Endodermal cell (in vitro differentiated cells): ENCODE data around the gene P2RX7. TPM values are rescaled to one million over a fixed set of nuclear protein-coding genes. Genes with fewer than 3 reads are reported as not detected.

Experiments
- DNase-seq: peaks from one replicate; pipeline ENCODE4 v3.0.0-alpha.2; 2017
- H3K27ac ChIP-seq: 2 replicates; pipeline ENCODE4 v1.5.1; 2013; ENCODE audit warnings: mild to moderate bottlenecking, low read depth, low read length, moderate library complexity
- H3K27me3 ChIP-seq: 2 replicates; pipeline ENCODE4 v1.6.1; 2013; ENCODE audit warnings: mild to moderate bottlenecking, low read length, moderate library complexity; ENCODE audit not compliant: insufficient read depth, control insufficient read depth, poor library complexity, severe bottlenecking
- H3K36me3 ChIP-seq: 2 replicates; pipeline ENCODE4 v1.7.0; 2013; ENCODE audit warnings: mild to moderate bottlenecking, low read length, moderate library complexity; ENCODE audit not compliant: control insufficient read depth, insufficient read depth
- H3K4me1 ChIP-seq: one replicate; pipeline ENCODE4 v1.7.0; 2013; ENCODE audit warnings: low read length; ENCODE audit not compliant: control insufficient read depth, insufficient read depth
- H3K4me3 ChIP-seq: 2 replicates; pipeline ENCODE4 v1.5.1; 2013; ENCODE audit warnings: mild to moderate bottlenecking, low read length, moderate library complexity
- H3K9ac ChIP-seq: 2 replicates; pipeline ENCODE4 v1.6.1; 2013; ENCODE audit warnings: mild to moderate bottlenecking, low read length, moderate library complexity; ENCODE audit not compliant: poor library complexity, severe bottlenecking; ENCODE audit errors: extremely low read depth
- H3K9me3 ChIP-seq: 2 replicates; pipeline ENCODE4 v1.6.1; 2013; ENCODE audit warnings: mild to moderate bottlenecking, low read length, moderate library complexity; ENCODE audit not compliant: control insufficient read depth
- H3K27ac Mint-ChIP-seq: 2 replicates; pipeline ENCODE4 v1.8.0; 2020; ENCODE audit warnings: mixed read lengths
- H3K27me3 Mint-ChIP-seq: 2 replicates; pipeline ENCODE4 v1.8.0; 2021; ENCODE audit warnings: mild to moderate bottlenecking, mixed read lengths; ENCODE audit not compliant: insufficient read depth
- H3K36me3 Mint-ChIP-seq: 2 replicates; pipeline ENCODE4 v1.8.0; 2020; ENCODE audit warnings: low read depth, mixed read lengths
- H3K4me1 Mint-ChIP-seq: 2 replicates; pipeline ENCODE4 v1.8.0; 2020; ENCODE audit warnings: mixed read lengths
- H3K4me3 Mint-ChIP-seq: 2 replicates; pipeline ENCODE4 v1.8.0; 2020; ENCODE audit warnings: mild to moderate bottlenecking, moderate library complexity, mixed read lengths
- H3K9me3 Mint-ChIP-seq: 2 replicates; pipeline ENCODE4 v1.8.0; 2020; ENCODE audit warnings: mild to moderate bottlenecking, mixed read lengths
- WGBS, 2 experiments: methylation state at CpG; one replicate each; pipeline versions ENCODE4 v1.1.5 to v1.1.7; 2013; ENCODE audit warnings: missing lambda C conversion rate in 2 of 2, mixed read lengths in 1 of 2; ENCODE audit not compliant: insufficient coverage in 1 of 2, insufficient read length in 1 of 2; 5-methylcytosine and 5-hydroxymethylcytosine counted together
- total RNA-seq, 2 donors: library from RNA; stranded (reverse); fragmentation: NEBNext Ultra II Directional in 1 of 2; extraction: Animal tissue kit (Norgen Biotek cat#: 25700) in 1 of 2; gene quantifications; 2 replicates in 1 of 2; 3 replicates in 1 of 2; pipeline ENCODE4 v1.2.1, GENCODE V29; 2021
- TF ChIP-seq, protein P1 (sequence below): fragments of 200-600 bp; sonication (generic); conservative IDR thresholded peaks from 2 replicates; pipeline ENCODE4 v1.5.0; 2021; ENCODE audit warnings: antibody characterized with exemption, mild to moderate bottlenecking

P2RX7 gene
- total RNA-seq, 2 donors from 2014 or later: 0.18 TPM; not detected in 1

DNA sequence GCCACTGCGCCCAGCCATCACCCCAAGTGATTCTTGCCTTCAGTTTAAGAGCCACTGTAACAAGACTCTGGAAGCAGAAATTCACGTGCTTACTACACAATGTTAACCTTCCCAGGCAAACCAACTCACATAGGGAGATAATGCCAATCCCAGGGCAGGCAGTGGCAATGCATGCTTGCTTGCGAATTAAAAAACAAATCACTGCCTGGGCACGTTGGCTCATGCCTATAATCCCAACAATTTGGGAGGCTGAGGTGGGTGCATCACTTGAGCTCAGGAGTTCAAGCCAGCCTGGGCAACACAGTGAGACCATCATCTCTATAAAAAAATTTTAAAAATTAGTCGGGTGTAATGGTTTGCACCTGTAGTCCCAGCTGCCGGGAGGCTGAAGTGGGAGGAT lies 39.5 kb downstream of the P2RX7 start:
- Mint-ChIP-seq H3K27me3 (peaks cover 84% of the 10 kb centered on the region), H3K9me3 (no peaks in the 10 kb centered on the region), H3K4me1 (peaks cover 1% of the 10 kb centered on the region), H3K27ac (no peak overlapping the region), H3K36me3 (no peaks in the 10 kb centered on the region), H3K4me3 (no peak overlapping the region)
- no peak for DNase-seq
- no peak overlapping the region for H3K9ac ChIP-seq
- no peaks in the 10 kb centered on the region for H3K36me3 ChIP-seq
- H3K4me3 ChIP-seq: no peak overlapping the region
- H3K27me3 ChIP-seq: peaks cover 98% of the 10 kb centered on the region
- no peaks in the 10 kb centered on the region for H3K9me3 ChIP-seq
- H3K27ac ChIP-seq: no peak overlapping the region
- WGBS, 2 experiments: 95 to 100% methylated on average over 2 to 6 of the region's 6 CpGs
- TF ChIP-seq, protein P1, sequence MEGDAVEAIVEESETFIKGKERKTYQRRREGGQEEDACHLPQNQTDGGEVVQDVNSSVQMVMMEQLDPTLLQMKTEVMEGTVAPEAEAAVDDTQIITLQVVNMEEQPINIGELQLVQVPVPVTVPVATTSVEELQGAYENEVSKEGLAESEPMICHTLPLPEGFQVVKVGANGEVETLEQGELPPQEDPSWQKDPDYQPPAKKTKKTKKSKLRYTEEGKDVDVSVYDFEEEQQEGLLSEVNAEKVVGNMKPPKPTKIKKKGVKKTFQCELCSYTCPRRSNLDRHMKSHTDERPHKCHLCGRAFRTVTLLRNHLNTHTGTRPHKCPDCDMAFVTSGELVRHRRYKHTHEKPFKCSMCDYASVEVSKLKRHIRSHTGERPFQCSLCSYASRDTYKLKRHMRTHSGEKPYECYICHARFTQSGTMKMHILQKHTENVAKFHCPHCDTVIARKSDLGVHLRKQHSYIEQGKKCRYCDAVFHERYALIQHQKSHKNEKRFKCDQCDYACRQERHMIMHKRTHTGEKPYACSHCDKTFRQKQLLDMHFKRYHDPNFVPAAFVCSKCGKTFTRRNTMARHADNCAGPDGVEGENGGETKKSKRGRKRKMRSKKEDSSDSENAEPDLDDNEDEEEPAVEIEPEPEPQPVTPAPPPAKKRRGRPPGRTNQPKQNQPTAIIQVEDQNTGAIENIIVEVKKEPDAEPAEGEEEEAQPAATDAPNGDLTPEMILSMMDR: no peak
- no peaks in the 10 kb centered on the region for H3K4me1 ChIP-seq

DNA sequence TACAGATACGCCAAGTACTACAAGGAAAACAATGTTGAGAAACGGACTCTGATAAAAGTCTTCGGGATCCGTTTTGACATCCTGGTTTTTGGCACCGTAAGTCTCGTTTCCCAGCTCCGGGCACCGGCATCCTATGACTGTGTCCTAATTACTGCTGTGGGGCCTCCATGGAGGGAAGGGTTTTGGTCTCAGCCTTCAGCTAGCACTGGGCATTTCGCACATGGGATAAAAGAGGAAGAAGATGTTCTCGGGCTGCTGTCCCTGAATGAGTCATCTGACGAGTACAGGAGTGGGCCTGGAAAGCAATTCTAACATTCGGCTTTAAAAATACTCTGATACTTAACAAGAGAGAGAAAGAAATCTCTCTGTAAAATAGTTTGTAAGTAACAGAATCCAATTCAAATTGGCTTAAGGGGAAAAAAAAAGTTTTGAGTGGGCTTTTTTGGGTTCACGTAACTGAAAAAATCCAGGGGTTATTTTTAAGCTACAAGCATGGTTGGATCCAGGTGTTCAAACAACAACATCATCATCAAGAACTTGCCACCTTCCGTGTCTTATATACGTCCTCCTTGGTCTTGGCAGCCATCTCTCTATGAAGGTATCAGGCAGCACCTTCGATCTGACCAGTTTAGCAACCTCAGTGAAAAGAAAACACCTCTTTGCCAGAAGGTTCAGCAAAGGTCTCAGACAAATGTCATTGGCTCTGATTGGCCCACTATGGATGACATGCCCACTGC lies 42.9 kb downstream of the P2RX7 start:
- no peaks in the 10 kb centered on the region for H3K9me3 Mint-ChIP-seq
- H3K4me1 Mint-ChIP-seq: peaks cover 3% of the 10 kb centered on the region
- Histone ChIP-seq H3K4me1 (no peaks in the 10 kb centered on the region), H3K4me3 (no peak overlapping the region), H3K27ac (no peak overlapping the region), H3K27me3 (peaks cover 67% of the 10 kb centered on the region), H3K9me3 (no peaks in the 10 kb centered on the region), H3K9ac (no peak overlapping the region), H3K36me3 (no peaks in the 10 kb centered on the region)
- no peak overlapping the region for H3K27ac Mint-ChIP-seq
- peaks cover 59% of the 10 kb centered on the region for H3K27me3 Mint-ChIP-seq
- no peak overlapping the region for H3K4me3 Mint-ChIP-seq
- WGBS, 2 experiments: 93 to 96% methylated on average over 11 to 15 of the region's 16 CpGs
- TF ChIP-seq, protein P1: no peak
- no peak for DNase-seq
- no peaks in the 10 kb centered on the region for H3K36me3 Mint-ChIP-seq

DNA sequence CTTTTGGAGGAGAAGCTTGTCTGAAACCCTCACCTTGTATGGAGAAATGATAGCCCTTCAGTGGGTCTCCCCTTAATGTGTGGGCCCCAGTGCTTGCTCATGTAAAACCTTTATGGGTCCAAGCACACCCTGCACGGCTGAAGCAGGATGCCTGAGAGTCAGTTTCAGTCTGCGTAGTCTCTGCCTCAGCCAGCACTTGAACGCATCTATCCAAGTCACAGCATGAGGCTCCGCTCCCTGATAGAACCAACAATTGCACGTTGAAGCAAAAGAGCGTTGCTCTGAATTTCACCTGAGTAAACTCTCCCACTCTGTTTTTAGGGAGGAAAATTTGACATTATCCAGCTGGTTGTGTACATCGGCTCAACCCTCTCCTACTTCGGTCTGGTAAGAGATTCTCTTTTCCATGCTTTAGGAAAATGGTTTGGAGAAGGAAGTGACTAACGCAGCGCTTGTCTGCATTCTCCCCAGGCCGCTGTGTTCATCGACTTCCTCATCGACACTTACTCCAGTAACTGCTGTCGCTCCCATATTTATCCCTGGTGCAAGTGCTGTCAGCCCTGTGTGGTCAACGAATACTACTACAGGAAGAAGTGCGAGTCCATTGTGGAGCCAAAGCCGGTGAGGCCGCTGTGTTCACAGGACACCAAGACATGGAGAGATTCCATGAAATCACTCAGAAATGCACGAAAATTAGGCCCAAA lies 44.3 kb downstream of the P2RX7 start:
- H3K4me1 ChIP-seq: no peaks in the 10 kb centered on the region
- peaks cover 54% of the 10 kb centered on the region for H3K27me3 ChIP-seq
- peaks cover 46% of the 10 kb centered on the region for H3K27me3 Mint-ChIP-seq
- no peak overlapping the region for H3K4me3 Mint-ChIP-seq
- H3K36me3 Mint-ChIP-seq: no peaks in the 10 kb centered on the region
- H3K27ac Mint-ChIP-seq: no peak overlapping the region
- no peak overlapping the region for H3K9ac ChIP-seq
- H3K9me3 Mint-ChIP-seq: no peaks in the 10 kb centered on the region
- WGBS, 2 experiments: 83 to 85% methylated on average over 18 to 19 of the region's 19 CpGs
- peaks cover 3% of the 10 kb centered on the region for H3K4me1 Mint-ChIP-seq
- TF ChIP-seq, protein P1: no peak
- no peak overlapping the region for H3K27ac ChIP-seq
- DNase-seq: no peak
- no peak overlapping the region for H3K4me3 ChIP-seq
- H3K36me3 ChIP-seq: no peaks in the 10 kb centered on the region
- peaks cover 2% of the 10 kb centered on the region for H3K9me3 ChIP-seq
